Measurements from ENCODE around the gene TIMM10B.
A peak's percentile ranks its signal among the peaks of the same experiment; 100 is the strongest.

The TIMM10B gene

GRCh38 chr11:6481012-6481923, at the start of gene TIMM10B, which contains the start of gene ARFIP2:
Gene TIMM10B (plus strand): TSS chr11:6481501. CDS start chr11:6481517, 16 bp downstream.
Gene ARFIP2 (minus strand): TSS chr11:6481331. CDS start chr11:6480421, 910 bp downstream.
- peak; percentile 98 for DNase-seq

DNA sequence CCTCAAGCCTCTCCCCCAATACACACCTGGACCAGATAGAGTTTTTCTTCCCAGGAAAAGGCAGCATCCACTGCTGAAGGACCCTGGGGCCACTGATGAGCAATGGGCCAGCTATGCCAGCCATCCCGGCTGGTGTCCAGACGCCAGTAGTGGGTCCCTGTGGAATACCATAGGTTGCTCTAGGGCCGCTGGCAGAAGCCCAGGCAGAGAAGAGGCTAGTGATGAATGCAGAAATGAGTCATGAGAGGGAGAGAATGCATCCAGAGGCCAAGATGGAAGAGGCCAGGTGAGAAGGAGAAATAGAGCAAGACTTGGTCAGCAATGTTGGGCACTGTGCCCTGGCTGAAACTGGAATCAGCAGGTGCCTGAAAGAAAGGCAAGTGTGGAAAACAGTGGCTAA, 49.4 kb upstream of the TIMM10B start:
- no peak for DNase-seq

- DNase-seq, result no peak
These were observed 47.2 kb upstream of the TIMM10B start for GRCh38 chr11:6433998-6434660.

- no peak for DNase-seq
These were observed 43.9 kb upstream of the TIMM10B start for GRCh38 chr11:6437423-6437822.

DNA sequence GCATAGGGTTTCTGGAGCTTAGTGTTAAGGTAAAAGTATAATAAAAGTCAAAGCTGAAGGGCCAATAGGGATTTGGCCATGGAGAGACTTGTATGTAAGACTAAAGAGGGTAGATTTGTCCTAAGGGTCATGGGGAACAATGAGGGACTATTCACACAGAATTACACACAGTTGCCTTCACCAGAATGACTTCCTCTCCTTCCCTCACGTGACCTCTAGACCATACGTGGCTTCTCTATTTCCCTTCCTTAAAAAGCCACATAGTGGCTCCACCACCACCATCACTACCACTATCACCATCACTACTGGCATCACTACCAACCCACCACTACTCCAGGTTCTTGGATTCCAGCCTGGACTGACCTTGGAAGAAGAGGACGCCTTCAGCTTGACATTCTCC, 43.3 kb upstream of the TIMM10B start:
- DNase-seq, result no peak

DNA sequence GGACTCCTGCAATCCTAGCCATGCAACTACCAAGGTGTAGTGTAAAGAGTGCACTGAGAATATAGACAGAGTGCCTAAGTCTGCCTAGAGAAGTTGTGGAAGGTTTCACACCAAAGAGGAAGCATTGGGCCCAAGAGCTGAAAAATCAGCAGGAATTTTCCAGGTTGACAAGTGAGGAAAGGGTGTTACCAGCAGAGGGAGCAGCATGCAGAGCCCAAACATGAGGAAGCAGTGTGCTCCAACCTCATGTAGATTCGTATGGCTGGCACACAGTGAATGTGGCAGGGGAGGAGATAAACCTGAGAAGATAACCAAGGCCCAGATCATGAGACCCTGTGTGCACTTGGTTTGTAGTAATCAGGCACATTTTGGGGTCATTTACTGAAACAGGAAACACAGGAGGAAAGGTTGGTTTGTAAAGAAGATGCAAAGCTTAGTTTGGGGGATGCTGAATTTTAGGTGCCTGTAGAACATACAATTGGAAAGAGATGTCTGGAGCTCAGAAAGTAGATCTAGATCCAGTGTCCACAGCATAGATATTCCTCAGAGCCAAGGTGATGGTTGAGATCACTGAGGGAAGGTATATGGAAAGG, 42.2 kb upstream of the TIMM10B start:
- no peak for DNase-seq

- no peak for DNase-seq
These were observed 40.4 kb upstream of the TIMM10B start, which contains the start of gene HPX for GRCh38 chr11:6440906-6441358. Gene HPX (minus strand): TSS chr11:6440987. CDS start chr11:6440963, 24 bp downstream.

GRCh38 chr11:6442441-6442840, 38.9 kb upstream of the TIMM10B start:
- DNase-seq, result no peak

DNA sequence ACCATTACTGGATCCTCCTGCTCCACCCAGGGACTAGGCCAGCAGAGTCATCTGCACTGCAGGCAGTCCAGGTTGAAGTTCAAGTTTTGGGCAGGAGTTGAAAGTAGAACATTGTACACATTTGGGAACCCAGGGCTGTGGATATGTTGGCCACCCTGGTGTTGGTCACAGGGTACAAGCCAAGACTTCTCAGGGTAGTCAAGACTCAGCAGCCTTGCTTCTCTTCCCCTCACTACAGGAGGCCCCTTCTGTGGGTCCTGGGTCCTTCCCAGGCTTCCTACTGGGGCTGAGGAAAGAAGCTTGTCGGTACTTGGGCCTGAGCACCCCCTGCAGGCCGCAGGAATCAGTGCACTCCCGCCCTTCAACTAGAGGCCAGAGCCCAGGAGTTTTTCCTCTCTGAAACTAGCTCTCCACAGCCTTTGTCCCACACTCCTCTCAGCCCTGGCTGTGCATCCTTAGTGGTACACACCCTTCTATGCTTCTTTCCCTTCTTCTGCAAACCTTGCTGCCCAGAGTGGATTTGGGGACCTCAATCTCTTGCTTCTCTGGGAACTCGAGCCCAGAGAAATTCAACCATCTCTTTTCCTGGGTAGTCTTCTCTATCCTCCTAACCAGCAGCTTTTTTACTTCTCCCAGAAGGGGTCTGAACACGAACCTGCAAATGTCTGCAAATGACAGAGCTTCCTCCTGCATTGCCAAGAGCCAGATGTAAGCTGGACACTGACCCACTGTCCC, 37.9 kb upstream of the TIMM10B start:
- DNase-seq, result peak; percentile 39

- DNase-seq, result no peak
These were observed 32.7 kb upstream of the TIMM10B start for GRCh38 chr11:6448574-6448973.

DNA sequence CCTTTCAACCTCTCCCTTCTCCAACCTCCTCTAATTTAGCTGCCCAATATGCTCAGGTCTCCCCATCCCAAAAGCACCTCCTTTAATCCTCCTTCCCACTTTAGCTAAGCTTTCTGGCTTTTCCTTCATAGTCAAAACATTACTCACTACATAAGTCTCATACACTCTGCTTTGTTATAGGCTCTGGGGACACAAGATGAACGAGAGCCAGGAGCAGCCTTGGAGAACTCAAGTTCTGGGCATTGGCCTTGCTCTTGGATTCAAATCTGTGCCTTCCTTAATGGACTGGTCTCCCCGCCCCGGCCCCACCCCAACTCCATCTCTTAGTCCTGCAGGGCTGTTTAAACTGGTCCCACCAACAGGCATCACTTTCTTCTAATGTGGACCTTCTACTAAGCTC, 29.1 kb upstream of the TIMM10B start:
- no peak for DNase-seq

DNA sequence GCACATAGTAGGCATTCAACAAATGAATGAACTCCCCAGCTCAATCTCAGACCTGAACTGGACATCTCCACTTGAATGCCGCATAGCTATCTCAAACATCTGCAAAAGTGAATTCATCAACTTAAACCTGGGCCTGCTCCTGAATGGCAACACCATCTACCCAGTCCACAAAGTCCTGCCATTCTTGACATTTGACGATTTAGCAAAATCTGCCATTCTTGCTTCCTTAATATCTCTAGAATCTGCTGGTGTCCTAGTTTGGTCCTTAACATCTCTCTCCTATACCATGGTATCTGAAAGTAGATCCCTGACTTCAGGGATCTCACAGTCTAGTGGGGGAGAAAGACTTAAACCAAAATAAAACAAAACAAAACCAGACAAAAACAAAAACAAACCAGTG, 28.1 kb upstream of the TIMM10B start:
- DNase-seq, result no peak

GRCh38 chr11:6455070-6455469, 26.2 kb upstream of the TIMM10B start:
- DNase-seq, result no peak

GRCh38 chr11:6456361-6457073, 24.8 kb upstream of the TIMM10B start:
- DNase-seq, result no peak

GRCh38 chr11:6457581-6458320, 23.6 kb upstream of the TIMM10B start:
- no peak for DNase-seq

DNA sequence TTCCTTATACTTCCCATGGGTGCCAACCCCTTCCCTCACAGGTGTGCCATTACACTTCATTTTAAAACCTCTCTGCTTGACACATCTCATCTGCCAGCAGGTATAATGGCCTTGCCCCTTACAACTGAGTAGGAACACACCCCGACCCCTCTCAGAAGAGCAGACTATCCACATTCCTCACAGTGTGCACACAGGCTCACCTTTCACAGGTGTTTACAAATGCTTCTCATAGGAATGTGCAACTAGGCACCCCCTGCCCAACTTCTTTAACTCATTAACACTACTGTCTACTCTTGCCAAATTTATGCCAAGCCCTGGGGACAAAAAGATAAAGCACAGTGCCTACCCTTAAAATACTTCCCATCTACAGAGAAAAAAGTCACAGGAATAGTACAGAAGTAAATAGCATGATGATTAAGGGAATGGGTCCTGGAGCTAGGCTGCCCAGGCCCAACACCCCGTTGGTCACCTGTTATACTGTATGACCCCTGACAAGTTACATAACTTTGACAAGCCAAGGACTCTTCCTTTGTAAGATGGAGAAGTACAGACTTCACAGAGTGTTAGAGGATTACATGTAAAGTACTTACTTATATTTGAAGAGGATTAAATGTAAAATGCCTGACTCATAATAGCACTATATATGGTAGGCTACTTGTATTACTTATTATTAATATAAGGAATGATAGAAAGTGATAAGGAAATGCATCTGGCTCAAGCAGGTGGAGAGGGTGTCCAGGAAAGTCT, 22.8 kb upstream of the TIMM10B start:
- DNase-seq, result no peak

GRCh38 chr11:6459099-6459450, 22.2 kb upstream of the TIMM10B start:
- DNase-seq, result no peak

DNA sequence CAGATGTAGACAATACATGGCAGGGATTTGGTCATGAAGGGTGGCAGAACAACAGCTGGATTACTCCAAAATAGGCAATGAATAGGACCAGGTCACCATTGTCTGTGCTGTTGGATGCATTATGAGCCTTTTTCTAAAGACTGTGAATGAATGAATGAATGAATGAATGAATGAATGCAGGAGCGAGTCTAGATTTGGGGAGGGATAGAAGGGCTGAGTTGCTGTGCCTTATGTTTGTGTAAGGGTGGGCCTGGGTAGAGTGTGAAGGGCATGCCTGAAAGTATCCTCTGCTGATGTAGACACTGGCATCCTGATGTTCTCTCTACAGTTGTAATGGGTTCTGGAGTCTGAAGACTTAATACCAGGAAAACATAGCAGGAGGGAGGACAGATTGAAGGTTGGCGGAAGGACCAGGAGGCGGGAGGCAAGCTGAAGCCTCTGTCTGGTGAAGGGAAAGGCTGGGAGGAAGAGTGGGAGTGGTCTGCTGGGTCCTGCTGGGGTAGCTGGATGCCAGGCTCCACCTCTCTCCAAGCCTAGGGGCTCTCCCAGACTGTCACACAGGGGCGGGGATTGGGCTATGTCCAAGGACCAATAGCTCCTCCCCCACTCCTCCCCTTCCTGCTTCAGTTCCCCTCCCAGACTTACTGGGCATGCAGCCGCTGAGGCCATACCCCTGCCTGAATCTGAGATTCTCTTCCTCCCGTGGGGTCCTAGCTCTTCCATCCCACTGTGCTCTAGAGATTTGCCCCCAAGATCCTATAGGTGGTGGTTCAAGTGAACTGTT, 12.4 kb upstream of the TIMM10B start:
- no peak for DNase-seq

DNA sequence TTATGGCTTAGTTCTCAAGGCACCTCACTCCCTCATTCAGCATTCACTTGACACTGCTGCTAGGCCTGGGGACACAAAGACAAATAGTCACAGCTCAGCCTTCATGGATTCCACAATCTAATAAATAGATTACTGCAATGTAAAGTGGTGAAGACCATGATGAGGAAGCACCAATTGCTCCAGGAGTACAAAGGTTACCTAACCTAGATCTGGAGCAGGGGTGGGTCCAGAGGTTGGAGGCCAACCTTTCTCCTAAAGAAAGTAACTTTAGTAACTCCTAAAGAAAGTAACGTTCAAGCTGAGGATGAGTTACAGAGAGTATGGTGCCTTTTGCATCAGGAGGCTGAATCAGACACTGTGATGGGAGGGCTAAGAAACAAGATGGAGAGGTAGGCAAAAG, 11.7 kb upstream of the TIMM10B start:
- DNase-seq, result no peak

DNA sequence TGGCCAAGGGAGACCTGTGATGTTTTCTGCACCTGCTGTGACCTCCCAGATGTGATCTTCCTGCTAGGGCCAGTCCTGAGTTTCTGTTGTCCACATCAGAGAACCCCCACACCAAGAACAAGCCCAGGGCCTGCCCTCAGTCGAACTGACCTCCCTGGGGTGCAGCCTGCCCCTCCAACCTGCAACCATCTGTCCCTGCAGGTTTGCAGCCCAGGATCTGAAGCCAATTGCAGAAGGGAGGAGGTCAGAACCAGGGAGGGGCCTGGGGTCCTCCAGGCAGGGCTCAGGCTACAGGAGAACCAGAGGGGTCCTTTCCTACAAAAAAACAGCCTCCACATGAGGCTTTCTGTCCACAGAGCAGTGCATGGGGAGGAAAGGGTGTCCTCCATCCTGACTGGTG, 8.4 kb upstream of the TIMM10B start:
- DNase-seq, result no peak
